ENCODE data around the gene TTN.
"Not testable (repeated sequence)": the region's sequence is repeated elsewhere in the genome, so short reads cannot be mapped to it uniquely, and the experiment has no call there.

Gene TTN

DNA sequence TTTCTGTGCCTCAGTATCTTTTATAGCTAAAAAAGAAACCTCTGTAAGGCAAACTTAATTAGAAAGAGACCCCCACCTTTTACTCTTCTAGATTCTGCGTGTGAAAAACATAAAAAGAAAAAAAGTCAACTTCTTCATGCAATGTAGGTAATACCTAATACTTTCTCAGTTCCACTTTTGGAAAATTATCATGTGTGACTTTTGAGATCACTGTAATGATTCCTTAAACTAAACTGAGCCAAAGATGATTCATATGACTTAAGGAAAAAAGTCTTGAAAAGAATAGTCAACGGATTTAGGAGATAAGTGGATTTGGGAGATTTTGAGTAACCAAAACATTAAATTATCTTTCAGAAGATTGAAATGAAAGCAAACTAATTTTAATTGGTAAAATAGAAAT, 278.0 kb downstream of the TTN start:
- DNase-seq (ENCODE audit: low spot score) = no peak

DNA sequence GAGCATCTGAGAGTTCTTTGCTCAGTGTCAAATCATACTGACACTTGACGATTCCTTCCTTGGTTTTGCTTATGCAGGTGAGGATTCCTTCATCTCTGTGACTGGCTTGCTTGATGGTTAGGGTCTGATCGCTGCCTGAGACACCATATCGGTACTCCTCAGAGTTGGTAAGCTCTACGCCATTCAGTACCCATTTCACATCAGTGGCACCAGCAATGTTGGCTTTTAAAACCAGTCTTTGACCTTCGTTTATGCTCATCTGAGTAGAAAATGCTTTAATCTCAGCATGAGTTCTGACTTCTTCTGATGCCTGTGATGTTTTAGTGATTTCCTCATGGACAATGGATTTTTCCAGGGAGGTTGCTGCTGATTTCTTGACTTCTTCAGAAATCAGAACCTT, 278.6 kb downstream of the TTN start:
- no peak for DNase-seq (ENCODE audit: low spot score)

DNA sequence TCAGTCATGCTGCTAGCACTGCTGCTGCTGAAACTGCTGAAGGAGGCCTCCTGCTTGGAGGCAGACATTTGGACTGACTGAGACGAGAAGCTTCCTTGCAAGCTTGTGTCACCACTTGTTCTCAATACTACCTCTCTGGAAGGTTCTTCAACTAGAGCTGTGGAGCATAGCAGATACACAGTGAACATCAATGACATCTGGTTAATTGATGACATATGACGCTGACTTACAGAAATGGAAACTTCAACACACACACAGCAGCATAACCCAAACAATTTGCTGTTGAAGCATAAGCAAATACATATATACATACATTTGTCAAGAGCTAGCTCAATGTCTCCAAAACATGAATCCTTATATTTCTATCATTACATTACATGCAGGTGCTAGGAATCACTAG, 279.6 kb downstream of the TTN start:
- no peak for DNase-seq (ENCODE audit: low spot score)

DNA sequence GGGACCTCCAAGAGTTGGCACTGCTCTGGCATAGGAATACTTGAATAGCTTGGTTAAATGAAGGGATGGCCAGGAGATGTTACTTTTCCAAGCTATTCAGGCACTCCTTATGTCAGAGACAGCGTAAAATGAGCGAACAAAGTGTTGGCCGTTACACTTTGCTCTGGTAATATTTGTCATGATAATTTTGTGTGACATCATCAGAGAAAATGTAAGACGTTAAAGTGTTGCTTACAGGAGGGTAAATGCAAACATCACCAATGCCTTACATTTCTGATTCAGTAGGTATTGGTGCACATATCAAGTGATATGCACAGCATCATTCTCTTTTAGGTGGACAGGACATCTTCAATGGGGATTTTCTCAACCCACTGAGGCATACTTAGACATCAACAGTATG, 281.0 kb downstream of the TTN start:
- no peak for DNase-seq (ENCODE audit: low spot score)

DNA sequence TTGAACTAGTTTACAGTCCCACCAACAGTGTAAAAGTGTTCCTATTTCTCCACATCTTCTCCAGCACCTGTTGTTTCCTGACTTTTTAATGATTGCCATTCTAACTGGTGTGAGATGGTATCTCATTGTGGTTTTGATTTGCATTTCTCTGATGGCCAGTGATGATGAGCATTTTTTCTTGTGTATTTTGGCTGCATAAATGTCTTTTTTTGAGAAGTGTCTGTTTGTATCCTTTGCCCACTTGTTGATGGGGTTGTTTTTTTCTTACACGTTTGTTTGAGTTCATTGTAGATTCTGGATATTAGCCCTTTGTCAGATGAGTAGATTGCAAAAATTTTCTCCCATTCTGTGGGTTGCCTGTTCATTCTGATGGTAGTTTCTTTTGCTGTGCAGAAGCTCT, 281.8 kb downstream of the TTN start:
- not testable (repeated sequence) for DNase-seq (ENCODE audit: low spot score)

DNA sequence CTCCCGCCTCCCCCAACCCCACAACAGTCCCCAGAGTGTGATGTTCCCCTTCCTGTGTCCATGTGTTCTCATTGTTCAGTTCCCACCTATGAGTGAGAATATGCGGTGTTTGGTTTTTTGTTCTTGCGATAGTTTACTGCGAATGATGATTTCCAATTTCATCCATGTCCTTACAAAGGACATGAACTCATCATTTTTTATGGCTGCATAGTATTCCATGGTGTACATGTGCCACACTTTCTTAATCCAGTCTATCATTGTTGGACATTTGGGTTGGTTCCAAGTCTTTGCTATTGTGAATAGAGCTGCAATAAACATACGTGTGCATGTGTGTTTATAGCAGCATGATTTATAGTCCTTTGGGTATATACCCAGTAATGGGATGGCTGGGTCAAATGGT, 282.2 kb downstream of the TTN start:
- DNase-seq (ENCODE audit: low spot score) = not testable (repeated sequence)

DNA sequence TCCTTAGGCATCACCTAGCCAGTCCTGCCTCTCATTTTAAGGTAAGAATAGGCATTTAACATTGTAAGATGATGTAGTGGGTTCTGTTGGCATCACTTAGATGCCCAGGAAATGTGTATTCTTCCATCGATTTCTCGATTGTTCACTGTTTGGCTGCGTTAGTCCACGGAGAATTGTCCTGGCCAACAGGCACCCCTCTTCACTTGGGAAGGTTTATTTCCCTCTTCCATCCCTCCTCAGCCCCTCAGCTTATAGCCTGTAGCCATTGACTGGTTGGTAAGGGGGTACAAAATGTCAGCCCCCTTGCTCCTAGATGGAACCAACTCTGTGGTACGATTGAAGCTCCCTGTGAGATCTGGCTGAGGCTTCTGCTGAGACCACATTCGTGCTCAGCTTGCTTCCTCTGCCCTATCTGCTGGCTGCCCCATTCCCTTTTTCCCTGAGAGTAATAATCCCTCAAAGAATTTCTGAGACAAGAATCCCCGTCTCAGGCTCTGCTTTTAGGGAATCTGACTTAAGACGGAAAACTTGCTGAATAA, 283.6 kb downstream of the TTN start:
- DNase-seq (ENCODE audit: low spot score) = no peak

DNA sequence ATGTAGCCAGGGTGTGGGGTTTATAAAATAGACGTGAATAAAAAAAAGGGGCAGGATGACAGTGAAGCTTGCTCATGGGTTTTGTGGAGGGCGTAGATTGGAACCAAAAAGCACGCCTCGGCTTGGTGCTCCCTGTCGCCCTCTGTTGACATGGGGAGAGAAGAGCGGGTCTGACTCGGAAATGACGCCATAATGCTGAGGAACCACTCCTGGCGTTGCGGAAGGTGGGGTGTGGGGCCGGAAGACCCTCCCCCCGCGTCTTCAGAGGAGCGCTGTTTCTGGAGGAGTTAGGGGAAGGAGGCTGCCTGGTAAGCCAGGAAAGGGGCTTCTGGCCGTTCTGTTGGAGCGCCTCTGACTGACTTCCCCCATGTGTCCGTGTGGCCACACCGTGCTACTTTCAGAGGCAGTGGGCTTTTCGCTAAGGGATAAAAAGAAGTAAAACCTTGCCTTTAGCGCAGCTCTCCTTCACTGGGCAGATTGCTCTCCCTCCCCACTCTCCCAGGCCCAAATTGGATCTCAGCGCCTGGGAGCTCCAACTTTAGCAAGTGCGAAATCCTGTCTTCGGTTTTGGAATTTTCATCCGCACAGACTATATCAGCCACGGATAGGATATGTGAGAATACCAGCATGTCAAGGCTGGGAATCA, 284.1 kb downstream of the TTN start:
- peak; percentile 56 for DNase-seq (ENCODE audit: low spot score)

DNA sequence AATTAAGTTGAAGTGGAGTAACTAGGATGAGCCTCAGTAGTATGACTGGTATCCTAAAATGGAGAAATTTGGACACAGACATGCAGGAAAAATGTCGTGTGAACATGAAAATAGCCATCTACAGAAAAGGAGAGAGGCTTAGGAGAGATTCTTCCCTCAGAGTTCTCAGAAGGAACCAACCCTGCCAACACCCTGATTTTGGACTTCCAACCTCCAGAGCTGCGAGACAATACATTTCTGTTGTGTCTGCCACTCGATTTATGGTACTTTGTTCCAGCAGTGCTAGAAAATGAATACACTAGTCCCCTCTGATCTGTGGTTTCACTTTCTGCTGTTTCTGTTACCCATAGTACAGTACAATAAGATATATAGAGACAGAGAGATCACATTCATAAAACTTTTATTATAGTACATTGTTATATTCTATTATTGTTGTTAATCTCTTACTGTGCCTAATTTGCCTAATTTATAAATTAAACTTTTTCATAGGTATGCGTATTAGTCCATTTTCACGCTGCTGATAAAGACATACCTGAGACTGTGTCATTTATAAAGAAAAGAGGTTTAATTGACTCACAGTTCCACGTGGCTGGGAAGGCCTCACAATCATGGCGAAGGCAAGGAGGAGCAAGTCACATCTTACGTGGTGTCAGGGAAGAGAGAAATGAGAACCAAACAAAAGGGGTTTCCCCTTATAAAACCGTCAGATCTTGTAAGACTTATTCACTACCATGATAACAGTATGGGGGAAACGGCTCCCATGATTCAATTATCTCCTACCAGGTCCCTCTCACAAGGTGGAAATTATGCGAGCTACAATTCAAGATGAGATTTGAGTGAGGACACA, 285.7 kb downstream of the TTN start:
- DNase-seq (ENCODE audit: low spot score) = no peak

DNA sequence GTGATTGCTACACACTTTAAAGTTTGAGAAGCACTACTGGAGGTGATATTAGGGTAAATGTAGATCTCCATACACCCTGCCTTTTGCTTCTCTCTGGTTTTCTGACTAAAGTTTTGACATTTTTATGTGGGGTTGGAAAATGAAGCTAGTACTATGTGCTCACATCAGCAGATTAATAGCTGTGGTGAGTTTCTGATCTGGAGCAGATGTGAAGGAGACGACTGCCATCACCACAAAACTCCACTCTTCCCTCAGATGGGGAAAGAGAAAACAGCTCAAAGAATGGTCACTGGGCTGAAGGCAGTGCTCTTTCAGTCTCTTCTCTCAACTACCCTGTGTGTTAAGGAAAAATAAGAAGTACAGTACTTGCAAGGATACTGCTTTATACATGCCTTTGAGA, 289.7 kb downstream of the TTN start:
- no peak for DNase-seq (ENCODE audit: low spot score)

DNA sequence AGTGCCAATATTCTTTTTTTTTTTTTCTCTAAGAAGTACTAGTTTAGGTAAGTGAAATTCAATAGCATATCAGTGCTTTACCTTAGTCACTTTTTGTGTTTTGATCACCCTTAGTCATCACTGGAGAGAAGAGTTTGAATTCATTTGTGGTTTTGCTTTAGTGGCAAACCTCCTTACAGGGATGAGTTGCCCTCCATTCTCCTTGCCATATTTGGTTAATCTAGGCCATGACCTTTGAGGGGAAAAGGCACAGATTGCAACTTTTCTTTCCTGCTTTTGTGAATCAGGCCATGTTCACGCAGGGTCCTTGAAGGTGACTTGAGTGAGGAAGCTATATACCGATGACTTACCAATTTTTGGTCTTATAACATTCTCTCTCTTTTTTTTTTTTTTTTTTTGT, 292.6 kb downstream of the TTN start:
- no peak for DNase-seq (ENCODE audit: low spot score)

DNA sequence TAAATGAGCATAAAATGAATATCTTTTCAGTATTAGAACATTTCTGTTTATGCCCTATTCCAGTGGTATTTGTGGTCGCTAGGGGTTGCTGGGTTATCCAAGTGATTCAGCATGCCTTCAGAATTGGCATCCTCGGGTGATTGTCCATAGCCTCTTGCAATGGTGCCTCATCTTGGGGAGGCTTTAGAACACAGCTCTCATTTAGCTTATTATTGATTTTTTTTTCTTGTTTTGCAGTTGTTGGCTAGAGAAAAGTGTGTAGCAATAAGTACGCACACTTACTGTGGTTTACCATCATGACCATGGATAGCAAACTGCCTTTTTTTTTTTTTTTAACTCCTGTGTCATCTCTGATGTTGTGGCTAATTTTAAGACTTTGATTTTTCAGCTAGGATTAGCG, 293.3 kb downstream of the TTN start:
- no peak for DNase-seq (ENCODE audit: low spot score)

DNA sequence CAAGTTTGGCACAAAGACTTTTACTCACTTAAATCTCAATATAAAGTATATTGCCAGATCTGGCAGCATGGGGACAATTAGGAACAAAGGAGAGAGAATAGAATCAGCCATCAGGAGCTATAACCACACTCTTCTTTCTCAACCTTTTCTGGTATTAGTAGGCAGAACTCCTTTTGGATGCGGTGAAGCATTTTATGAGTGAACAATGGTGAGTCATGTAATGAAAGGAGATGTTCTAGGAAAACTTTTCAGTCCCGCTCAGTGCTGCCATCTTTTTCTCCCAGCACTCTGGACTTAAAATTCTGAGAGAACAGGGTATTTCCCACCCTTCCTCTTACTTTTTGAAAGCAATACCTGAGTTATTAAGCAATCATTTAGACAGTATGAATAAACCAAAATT, 294.7 kb downstream of the TTN start:
- no peak for DNase-seq (ENCODE audit: low spot score)

DNA sequence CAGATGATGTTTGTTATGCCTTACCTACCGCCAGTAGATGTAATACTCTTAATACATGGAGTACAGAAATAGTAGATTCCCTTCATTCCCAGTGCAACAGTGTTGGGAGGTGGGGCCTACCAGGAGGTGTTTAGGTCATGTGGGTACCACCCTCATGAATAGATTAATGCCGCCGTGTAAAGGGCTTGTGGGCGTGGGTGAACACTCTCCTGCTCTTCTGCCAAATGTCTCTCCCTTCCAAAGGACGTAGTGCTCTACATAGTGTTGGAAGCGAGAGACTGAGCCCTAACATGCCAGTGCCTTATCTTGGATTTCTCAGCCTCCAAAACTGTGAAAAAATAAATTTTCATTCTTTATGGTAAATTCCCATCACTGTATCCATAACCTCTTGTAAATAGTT, 296.8 kb downstream of the TTN start:
- no peak for DNase-seq (ENCODE audit: low spot score)

DNA sequence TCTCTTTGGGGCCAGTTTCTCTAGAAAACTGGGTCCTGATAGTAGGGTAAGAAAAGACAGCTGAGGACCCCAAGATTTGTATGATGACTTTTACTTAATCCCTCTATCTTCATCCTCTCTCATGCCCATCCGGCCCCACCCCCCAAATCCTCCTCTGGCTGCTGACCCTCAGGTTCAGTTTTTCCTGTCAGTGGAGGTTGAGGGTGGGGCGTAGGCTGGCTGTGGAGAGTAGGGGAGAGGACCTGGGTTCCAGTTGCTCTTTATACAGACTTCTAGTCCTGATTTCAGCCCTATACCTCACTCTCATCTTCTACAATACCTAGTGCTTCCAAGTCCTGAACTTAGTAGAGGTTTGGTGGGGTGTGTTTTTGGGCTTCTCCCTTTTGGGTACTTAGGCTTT, 298.6 kb downstream of the TTN start:
- DNase-seq (ENCODE audit: low spot score) = no peak

DNA sequence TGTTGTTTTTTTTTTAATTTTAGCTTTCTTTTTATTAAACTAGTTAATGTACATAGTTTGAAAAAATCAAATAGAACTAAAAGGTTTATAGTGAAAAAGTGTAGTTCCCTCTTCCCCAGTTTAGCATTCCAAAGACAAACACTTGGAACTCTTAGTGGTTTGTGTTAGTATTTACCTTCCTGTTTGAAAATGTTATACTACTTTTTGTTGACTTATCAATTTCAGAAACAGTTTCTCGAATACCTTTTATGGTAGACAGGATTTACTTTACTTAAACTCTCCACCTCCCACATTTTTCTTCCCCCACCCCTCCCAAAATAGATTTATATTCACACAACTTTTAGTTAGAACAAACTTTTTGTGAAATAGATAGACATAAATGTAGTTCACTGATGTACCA, 300.3 kb downstream of the TTN start:
- DNase-seq (ENCODE audit: low spot score) = no peak

DNA sequence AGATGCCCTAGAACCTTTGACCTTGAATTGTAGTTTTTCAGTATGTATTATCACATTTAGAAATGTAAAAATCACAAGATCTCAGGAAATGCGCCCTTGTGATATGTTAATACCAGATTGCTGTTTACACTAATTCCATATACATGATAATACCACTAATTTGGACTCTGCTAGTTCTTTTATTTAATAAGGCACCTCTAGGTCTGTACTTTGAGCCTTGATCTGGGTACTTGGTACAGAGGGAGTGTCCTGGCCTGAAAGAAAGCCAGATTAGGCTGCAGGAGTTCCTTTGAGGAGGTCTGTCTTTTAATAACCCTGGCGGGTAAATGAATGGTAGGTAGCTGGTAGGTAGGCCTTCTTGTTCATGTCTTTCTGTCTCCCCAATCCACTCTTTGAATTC, 300.7 kb downstream of the TTN start:
- DNase-seq (ENCODE audit: low spot score) = no peak

DNA sequence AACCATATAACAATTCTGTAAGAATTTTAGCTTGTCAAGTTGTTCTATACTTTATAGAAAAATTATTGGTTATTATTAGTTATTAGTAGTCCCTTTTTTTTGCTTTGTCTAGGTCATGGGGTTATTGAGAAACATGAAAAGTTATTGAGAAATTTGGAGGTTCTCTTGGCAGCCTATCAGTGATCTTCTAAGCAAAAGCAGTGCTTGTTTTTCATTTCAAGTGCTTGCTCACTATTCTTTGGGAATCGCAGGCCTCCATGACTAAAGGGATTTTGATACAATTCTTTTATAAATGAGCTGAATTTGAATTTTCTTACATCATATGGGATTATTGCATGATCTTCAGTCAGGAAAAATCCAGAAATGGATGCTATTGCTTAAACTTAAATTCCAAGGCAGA, 301.1 kb downstream of the TTN start:
- no peak for DNase-seq (ENCODE audit: low spot score)

DNA sequence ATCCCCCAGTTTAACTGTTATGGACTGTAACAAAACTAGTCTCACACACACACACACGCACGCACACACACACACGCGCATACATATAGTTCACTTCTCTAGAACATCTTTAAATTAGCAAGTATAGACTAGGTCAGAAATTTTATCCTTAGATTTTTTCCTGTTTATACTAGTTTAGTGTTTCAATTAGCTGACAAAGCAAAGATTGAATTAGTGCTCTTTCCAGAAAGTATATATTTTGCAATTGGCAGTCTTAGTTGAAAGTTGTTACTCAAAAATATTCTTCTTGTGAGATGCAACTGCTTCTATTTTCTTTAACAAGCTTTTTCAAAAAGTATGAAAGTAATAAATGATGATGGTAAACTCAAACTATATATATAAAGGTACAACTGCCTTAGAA, 304.5 kb downstream of the TTN start:
- no peak for DNase-seq (ENCODE audit: low spot score)

DNA sequence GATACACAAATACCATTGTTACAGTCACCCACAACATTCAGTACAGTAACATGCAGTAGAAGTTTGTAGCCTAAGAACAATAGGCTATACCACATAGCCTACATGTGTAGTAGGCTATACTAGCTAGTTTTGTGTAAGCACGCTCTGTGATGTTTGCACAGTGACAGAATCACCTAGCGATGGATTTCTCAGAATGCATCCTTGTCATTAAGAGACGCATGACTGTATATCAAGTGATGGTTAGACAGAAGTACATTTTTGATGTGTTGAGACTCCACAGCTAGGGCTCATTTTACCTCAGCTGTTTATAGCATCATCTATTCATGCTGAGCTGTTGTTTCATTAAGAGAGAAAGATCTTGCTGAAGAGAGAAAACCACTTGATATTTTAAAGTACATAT, 307.6 kb downstream of the TTN start:
- no peak for DNase-seq (ENCODE audit: low spot score)

DNA sequence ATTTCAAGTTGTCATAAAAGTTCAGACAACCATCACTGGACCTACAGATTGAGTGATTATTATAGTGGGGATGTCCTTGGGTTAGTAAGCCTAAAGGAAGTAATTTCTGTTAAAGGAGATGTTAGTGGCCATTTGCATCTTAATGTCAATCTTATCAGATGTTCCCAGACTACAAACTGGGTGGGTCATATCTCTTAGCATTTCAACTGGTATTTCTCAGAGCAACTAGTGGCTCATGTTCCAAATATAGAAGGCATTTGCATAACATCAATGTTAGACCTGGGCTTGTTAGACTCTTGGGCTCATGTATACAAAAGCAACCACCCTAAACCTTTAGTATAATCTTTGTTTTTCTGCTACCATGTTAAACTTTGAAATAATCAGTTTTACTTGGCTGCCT, 309.1 kb downstream of the TTN start:
- no peak for DNase-seq (ENCODE audit: low spot score)

DNA sequence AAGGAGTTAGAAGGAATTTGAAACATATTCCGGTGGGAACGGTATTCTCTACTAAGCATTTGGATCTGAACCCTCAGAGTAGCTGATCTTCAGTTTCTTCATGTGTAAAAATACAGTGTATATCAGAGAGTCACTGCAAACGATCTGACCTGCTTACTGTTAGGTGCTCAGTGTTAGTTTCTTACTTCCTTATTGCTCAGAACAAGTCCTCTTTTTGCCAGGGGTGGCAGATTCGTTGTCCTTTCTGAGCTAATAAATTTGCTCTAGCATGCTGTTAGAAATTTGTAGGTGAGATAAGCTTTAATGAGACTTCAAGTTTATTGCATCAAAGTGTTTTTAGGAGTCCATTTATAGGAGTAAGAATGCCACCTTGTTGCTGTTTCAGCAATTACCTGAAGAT, 311.2 kb downstream of the TTN start:
- DNase-seq (ENCODE audit: low spot score) = no peak

DNA sequence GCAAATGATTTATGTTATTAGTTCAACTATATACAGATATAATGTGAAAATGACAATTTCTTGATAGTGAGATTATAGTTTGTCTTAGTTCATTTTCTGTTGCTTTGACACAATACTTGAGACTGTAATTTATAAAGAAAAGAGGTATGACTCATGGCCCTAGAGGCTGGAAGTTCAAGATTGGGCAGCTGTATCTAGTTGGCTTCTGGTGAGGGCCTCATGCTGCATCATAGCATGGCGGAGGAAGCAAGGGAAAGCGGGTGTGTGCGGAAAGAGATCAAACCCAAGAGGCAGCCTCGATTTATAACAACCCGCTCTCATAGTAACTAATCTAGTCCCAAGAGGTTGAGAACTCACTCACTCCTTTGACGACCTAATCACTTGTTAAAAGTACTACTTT, 315.6 kb downstream of the TTN start:
- DNase-seq (ENCODE audit: low spot score) = no peak

DNA sequence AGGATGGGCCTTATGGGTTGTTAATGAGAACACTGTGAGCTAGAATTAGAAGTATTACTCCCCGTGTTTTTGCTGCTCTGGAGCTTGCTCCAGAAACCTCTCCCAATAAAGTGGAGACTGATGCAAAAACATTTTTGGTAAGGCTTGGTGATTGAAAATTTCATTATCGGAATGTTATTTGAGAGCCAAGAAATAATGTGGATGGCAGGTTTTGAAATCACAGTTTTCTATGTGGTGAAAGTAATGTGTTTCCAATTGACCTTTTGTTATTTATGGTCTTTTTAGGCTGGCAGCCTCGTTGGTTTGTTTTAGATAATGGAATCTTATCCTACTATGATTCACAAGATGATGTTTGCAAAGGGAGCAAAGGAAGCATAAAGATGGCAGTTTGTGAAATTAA, 321.9 kb downstream of the TTN start:
- no peak for DNase-seq (ENCODE audit: low spot score)
